ENCODE measurements around the gene PPP2R1B. TPM values are rescaled to one million over a fixed set of nuclear protein-coding genes. Genes with fewer than 3 reads are reported as not detected.

Gene PPP2R1B
- total RNA-seq, 1 donor from 2014 or later = 38.5 TPM

- H3K27me3 Mint-ChIP-seq (ENCODE audit: unreplicated experiment) = no peaks in the 10 kb centered on the region
- no peak overlapping the region for H3K27ac Mint-ChIP-seq (ENCODE audit: unreplicated experiment)
- H3K36me3 Mint-ChIP-seq (ENCODE audit: low read depth, unreplicated experiment) = peaks cover 3% of the 10 kb centered on the region
- no peaks in the 10 kb centered on the region for H3K9me3 Mint-ChIP-seq (ENCODE audit: unreplicated experiment)
- H3K4me1 Mint-ChIP-seq (ENCODE audit: unreplicated experiment) = no peaks in the 10 kb centered on the region
- no peak overlapping the region for H3K4me3 Mint-ChIP-seq (ENCODE audit: unreplicated experiment)
- no peak for DNase-seq (ENCODE audit: low spot score)
- TF ChIP-seq, protein P1, sequence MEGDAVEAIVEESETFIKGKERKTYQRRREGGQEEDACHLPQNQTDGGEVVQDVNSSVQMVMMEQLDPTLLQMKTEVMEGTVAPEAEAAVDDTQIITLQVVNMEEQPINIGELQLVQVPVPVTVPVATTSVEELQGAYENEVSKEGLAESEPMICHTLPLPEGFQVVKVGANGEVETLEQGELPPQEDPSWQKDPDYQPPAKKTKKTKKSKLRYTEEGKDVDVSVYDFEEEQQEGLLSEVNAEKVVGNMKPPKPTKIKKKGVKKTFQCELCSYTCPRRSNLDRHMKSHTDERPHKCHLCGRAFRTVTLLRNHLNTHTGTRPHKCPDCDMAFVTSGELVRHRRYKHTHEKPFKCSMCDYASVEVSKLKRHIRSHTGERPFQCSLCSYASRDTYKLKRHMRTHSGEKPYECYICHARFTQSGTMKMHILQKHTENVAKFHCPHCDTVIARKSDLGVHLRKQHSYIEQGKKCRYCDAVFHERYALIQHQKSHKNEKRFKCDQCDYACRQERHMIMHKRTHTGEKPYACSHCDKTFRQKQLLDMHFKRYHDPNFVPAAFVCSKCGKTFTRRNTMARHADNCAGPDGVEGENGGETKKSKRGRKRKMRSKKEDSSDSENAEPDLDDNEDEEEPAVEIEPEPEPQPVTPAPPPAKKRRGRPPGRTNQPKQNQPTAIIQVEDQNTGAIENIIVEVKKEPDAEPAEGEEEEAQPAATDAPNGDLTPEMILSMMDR (IDR thresholded peaks at IDR 0.05; ENCODE audit: unreplicated experiment) = no peak
Measured at GRCh38 chr11:111793863-111794262, 27.7 kb upstream of the PPP2R1B start.

DNA sequence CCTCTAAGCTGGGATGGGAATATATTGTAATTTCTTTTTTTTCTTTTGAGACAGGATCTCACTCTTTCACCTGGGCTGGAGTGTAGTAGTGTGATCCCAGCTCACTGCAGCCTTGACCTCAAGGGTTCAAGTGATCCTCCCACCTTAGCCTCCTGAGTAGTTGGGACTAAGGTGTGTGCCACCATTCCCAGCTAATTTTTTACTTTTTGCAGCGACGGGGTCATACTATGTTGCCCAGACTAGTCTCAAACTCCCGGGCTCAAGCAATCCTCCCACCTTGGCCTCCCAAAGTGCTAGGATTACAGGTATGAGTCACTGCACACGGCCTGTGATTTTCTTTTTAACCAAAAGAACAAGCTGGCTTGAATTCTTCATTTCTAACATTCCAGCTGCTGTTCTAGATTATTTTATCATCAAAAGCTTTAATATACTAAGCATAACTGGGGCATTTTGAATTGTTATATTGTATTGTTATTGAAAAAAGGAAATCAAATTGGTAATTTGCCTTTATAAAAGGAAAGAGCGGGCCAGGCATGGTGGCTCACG lies 26.8 kb upstream of the PPP2R1B start:
- Mint-ChIP-seq H3K36me3 (ENCODE audit: low read depth, unreplicated experiment) (peaks cover 3% of the 10 kb centered on the region), H3K27me3 (ENCODE audit: unreplicated experiment) (no peaks in the 10 kb centered on the region), H3K4me1 (ENCODE audit: unreplicated experiment) (peaks cover 2% of the 10 kb centered on the region), H3K4me3 (ENCODE audit: unreplicated experiment) (no peak overlapping the region), H3K9me3 (ENCODE audit: unreplicated experiment) (no peaks in the 10 kb centered on the region), H3K27ac (ENCODE audit: unreplicated experiment) (no peak overlapping the region)
- DNase-seq (ENCODE audit: low spot score) = no peak
- TF ChIP-seq, protein P1 (IDR thresholded peaks at IDR 0.05; ENCODE audit: unreplicated experiment) = no peak

DNA sequence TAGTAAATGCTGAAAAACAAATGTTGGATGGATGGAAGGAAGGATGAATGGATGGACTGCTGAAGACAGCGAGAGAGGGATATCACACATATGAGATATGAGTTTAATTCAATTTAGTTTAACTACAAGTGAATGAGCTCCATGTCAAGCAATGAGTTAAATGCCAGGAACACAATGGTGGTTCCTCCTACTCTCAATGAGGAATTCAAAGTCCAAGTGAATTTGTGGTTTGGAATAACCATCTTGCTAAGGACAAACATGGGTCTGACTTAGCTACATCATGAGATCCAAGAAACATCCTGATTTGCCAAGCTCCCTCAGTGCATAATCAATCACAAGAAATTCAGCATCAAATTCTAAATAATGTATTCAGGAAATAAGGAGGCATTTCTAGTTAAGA lies 26.1 kb upstream of the PPP2R1B start:
- Mint-ChIP-seq H3K27ac (ENCODE audit: unreplicated experiment) (no peak overlapping the region), H3K27me3 (ENCODE audit: unreplicated experiment) (no peaks in the 10 kb centered on the region), H3K4me1 (ENCODE audit: unreplicated experiment) (peaks cover 2% of the 10 kb centered on the region), H3K9me3 (ENCODE audit: unreplicated experiment) (no peaks in the 10 kb centered on the region), H3K36me3 (ENCODE audit: low read depth, unreplicated experiment) (peaks cover 3% of the 10 kb centered on the region), H3K4me3 (ENCODE audit: unreplicated experiment) (no peak overlapping the region)
- TF ChIP-seq, protein P1 (IDR thresholded peaks at IDR 0.05; ENCODE audit: unreplicated experiment) = no peak
- DNase-seq (ENCODE audit: low spot score) = no peak

DNA sequence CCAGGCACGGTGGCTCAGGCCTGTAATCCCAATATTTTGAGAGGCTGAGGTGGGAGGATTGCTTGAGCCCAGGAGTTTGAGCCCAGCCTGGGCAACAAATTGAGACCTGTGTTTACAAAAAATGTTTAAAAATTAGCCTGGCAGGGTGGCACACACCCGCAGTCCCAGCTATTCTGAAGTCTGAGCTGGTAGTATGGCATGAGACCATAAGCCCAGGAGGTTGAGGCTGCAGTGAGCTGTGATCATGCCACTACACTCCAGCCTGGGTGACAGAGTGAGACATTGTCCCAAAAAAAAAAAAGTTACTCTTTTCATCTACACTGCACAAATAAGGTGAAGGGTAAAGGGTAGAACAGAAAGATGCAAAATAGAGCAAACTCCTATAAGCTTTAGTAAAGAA lies 22.3 kb upstream of the PPP2R1B start:
- DNase-seq (ENCODE audit: low spot score) = no peak
- H3K4me1 Mint-ChIP-seq (ENCODE audit: unreplicated experiment) = peaks cover 2% of the 10 kb centered on the region
- no peaks in the 10 kb centered on the region for H3K36me3 Mint-ChIP-seq (ENCODE audit: low read depth, unreplicated experiment)
- H3K9me3 Mint-ChIP-seq (ENCODE audit: unreplicated experiment) = no peaks in the 10 kb centered on the region
- H3K4me3 Mint-ChIP-seq (ENCODE audit: unreplicated experiment) = no peak overlapping the region
- no peak overlapping the region for H3K27ac Mint-ChIP-seq (ENCODE audit: unreplicated experiment)
- no peaks in the 10 kb centered on the region for H3K27me3 Mint-ChIP-seq (ENCODE audit: unreplicated experiment)
- TF ChIP-seq, protein P1 (IDR thresholded peaks at IDR 0.05; ENCODE audit: unreplicated experiment) = no peak

DNA sequence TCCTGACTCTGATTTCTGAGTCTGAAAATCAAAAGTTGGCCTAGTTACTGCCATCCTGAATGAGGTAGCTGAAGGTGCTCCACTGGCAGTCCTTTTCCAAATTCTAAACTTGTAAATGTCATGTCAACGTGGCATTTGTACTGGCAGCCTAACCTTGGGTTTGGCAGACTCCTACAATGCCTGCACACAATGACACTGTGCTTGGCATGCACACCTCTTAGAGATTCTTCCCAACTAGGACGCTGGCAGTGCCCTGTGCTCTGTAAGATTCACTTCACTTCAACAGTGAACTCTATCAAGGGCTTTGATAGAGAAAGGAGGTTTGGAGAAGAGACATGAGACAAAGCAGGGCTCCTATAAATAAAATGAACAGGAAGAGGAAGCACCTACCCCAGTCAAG lies 21.9 kb upstream of the PPP2R1B start:
- no peak for DNase-seq (ENCODE audit: low spot score)
- Mint-ChIP-seq H3K27ac (ENCODE audit: unreplicated experiment) (no peak overlapping the region), H3K27me3 (ENCODE audit: unreplicated experiment) (no peaks in the 10 kb centered on the region), H3K4me1 (ENCODE audit: unreplicated experiment) (peaks cover 2% of the 10 kb centered on the region), H3K9me3 (ENCODE audit: unreplicated experiment) (no peaks in the 10 kb centered on the region), H3K4me3 (ENCODE audit: unreplicated experiment) (no peak overlapping the region), H3K36me3 (ENCODE audit: low read depth, unreplicated experiment) (no peaks in the 10 kb centered on the region)
- TF ChIP-seq, protein P1 (IDR thresholded peaks at IDR 0.05; ENCODE audit: unreplicated experiment) = no peak

All from endothelial cell (in vitro differentiated cells).